Measurements from ENCODE around the gene TCF25.
"Not testable (repeated sequence)": the region's sequence is repeated elsewhere in the genome, so short reads cannot be mapped to it uniquely, and the experiment has no call there.

Gene TCF25

GRCh38 chr16:89921131-89921701, 47.8 kb downstream of the TCF25 start:
- no peak for DNase-seq

GRCh38 chr16:89921702-89922476, 48.5 kb downstream of the TCF25 start:
- DNase-seq: no peak

DNA sequence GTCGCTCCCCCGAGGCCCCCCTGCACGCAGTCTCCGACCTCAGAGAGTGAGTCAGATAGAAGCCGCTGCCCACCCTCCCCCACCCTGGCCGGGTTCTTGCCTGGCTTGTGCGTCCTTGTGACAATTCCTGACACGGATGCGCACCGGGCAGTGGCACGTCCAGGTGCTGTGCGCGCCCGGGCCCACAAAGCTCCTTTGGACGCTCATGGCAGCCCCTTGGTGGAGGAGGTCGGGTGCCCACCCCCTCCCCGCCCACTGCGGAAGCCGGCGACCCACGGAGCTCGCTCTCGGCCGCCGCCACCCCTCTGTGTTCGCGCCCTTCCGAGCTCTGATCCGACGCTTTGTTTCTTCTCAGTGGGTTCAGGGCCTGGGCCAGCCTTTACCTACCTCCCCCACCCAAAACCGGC, 49.1 kb downstream of the TCF25 start:
- DNase-seq: no peak

DNA sequence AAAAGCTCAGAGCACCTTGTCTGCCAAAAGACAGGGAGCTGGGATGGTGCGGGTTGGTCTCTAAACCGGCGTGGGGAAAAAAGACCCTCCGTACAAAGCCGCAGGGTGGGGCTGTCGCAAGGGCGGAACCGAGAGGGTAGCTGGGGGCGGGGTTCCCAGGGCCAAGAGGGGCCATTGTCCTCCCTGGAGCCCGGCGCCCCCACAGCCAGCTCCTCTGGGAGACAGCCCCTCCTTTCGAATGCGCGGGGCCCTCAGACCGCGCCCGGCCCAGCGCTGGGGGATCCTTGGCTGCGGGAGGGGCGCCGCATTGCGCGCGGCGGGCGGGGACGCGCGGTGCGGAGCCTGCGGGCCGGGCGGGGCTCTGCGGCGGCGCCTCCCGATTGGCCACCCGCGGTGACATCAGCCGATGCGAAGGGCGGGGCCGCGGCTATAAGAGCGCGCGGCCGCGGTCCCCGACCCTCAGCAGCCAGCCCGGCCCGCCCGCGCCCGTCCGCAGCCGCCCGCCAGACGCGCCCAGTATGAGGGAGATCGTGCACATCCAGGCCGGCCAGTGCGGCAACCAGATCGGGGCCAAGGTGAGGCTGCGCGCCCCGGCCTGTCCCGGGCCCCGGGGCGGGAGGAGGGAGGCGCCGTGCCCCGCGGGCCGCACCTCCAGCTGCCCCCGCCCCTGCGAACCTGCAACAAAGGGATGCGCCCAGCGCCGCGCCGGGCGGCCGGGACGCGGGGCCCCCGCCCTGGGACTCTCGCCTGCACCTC, 49.7 kb downstream of the TCF25 start, which contains the start of gene TUBB3:
Gene TUBB3 (plus strand): TSS at position 459 of the 756 bp plus-strand sequence. CDS start 60 bp downstream, at position 519.
- DNase-seq: no peak

DNA sequence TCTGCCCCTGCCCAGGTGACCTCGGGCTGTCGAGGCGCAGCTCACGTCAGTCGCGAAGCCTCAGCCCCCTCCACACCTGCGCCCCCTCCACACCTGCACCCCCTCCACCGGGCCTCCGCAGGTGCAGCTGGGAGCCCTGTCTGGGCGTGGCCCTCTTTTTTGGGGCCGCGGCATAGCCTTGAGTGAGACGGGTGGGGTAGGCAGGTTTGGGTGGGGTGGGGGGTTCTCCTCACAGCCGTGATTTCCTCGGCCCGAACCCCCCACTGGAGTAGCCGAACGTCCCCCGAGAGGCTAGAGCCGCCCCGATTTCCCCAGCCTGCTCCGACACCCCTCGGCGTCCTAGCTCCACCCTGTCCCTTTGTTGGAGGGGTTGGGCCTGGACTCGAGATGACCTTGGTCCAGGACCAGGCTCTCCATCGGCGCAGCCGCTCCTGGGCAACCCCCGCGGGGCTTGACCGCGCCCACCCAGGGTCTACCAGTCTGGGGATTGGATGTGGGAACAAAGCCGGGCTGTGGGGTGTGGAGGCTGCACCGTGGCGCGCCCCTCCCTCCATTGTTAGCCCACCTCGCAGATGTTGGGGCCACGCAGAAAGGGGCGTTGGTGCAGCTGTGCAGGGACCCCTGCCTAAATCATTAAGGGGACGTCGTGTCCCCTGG, 50.4 kb downstream of the TCF25 start:
- DNase-seq: no peak

DNA sequence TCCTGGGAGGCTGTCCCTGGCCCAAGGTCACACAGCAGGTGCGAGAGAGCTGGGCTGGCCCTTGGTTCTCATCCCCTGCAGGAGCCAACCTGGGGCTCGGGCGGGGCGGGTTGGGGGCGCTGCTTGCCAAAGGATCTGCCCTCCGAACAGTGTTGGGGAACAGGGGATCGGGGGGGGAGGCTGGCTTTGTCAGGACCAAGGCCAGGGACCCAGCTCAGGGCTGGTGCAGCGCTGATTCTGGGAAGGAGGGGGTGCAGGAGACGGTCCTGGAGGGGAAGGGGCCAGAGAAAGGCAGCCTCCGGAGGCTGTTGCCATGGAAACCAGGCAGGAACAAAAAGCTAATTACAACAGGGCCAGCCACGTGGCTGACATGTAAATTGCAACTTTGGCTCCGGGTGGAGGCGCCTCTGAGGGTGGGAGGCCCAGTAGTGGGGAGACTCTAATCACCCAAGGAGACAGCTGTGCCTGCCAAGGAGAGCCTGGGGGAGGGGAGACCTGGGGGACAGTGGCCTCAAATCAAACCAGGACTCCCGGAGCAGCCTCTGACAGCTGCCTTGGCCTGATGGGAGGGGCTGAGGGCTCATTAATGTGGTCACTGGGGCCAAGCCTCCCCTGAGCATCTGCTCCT, 51.0 kb downstream of the TCF25 start:
- no peak for DNase-seq

DNA sequence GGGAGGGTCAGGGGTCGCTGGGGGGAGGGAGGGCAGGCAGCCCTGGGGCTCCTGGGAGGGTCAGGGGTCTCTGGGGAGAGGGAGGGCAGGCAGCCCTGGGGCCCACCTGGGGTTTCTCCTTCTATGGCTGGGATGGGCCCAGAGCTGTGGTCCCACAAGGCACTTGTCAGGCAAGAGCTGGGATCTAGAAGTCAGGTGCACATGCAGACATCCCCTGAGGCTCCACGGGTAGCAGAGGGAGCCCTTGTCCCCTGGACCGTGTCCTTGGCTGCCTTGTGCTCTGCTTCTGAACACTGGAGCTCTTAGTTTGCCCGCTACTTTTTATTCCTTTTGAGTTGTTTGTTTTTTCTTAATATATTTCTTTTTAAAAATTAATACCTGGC, 51.5 kb downstream of the TCF25 start:
- no peak for DNase-seq

GRCh38 chr16:89925596-89926079, 52.2 kb downstream of the TCF25 start:
- no peak for DNase-seq

DNA sequence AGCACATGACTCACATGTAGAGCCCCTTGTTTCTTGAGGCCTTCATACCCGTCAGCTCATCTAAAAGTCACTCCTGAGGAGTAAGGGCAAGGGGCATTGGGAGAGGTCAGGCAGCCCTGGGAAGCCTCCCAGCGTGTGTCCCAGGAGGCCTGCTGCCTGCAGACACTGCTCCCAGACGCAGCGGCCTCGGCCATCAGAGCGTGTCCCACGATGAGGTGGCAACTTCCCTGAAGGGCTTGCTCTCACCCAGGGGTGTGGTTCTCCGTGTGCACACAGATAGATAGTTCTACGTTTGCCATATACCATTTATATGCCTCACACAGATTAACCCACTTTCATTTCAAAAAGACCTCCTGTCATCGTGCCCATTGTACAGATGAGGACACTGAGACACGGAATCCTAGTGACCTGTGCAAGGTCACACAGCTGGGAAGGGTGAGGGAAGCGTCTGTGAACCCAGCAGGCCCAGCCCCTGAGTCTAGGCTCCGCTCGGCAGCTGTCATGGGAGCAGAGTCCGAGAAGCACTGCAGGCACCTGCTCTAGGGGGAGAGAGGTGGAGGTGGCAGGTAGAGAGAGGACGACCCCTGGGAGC, 58.0 kb downstream of the TCF25 start:
- DNase-seq: no peak

DNA sequence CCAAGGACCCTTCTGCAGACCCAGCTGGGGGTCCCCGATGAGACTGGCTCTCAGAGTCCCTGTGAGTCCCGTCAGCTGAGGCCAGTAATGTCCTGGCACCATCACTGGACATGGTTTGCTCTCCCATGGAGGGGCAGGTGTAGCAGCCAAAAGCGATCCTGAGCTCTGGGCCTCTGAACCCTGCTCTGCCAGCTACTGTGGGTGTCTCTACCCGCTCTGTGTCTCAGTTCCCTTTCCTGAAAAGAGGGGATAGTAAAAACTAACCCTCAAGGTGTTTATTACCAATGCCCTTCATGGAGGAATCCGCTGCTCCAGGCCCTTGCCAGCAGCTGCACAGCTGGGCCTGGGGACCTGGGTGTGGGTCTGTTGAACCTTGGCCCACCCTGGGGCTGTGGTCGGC, 58.6 kb downstream of the TCF25 start:
- no peak for DNase-seq

DNA sequence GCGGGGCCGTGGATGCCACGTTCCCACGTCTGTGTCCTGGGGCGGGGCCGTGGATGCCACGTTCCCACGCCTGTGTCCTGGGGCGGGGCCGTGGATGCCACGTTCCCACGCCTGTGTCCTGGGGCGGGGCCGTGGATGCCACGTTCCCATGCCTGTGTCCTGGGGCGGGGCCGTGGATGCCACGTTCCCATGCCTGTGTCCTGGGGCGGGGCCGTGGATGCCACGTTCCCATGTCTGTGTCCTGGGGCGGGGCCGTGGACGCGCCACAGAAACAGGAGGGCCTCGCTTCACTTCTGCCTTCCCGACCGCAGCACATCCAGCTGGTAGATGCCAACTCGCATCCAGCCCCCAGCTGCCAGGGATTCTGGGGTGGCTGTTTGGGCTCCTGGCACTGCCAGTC, 60.6 kb downstream of the TCF25 start:
- not testable (repeated sequence) for DNase-seq

- no peak for DNase-seq
Observed at GRCh38 chr16:89934611-89935553, 61.5 kb downstream of the TCF25 start.

DNA sequence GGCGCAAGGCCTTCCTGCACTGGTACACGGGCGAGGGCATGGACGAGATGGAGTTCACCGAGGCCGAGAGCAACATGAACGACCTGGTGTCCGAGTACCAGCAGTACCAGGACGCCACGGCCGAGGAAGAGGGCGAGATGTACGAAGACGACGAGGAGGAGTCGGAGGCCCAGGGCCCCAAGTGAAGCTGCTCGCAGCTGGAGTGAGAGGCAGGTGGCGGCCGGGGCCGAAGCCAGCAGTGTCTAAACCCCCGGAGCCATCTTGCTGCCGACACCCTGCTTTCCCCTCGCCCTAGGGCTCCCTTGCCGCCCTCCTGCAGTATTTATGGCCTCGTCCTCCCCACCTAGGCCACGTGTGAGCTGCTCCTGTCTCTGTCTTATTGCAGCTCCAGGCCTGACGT, 62.2 kb downstream of the TCF25 start:
- not testable (repeated sequence) for DNase-seq

- no peak for DNase-seq
Observed at GRCh38 chr16:89936034-89936433, 62.6 kb downstream of the TCF25 start.

GRCh38 chr16:89936508-89936907, 63.1 kb downstream of the TCF25 start:
- no peak for DNase-seq

DNA sequence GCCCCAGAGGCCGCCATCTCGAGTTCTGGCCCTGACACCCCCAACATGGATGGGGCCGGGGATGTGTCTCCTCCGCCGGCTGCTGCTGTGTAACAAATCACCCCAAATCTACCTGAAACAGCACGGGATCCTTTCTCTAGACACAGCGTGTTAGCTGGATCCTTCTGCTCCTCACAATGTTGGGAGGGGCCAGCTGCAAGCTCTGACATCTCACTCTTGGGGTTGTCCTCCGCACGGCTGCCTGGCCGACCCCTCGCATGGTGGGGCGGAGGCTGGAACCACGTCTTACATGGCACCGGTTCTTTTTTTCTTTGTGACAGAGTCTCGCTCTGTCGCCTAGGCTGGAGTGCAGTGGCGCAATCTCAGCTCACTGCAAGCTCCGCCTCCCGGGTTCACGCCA, 63.6 kb downstream of the TCF25 start:
- DNase-seq: no peak

GRCh38 chr16:89938175-89938885, 64.9 kb downstream of the TCF25 start:
- DNase-seq: no peak

GRCh38 chr16:89944773-89945172, 71.4 kb downstream of the TCF25 start:
- DNase-seq: no peak

GRCh38 chr16:89945654-89946053, 72.3 kb downstream of the TCF25 start:
- DNase-seq: no peak

DNA sequence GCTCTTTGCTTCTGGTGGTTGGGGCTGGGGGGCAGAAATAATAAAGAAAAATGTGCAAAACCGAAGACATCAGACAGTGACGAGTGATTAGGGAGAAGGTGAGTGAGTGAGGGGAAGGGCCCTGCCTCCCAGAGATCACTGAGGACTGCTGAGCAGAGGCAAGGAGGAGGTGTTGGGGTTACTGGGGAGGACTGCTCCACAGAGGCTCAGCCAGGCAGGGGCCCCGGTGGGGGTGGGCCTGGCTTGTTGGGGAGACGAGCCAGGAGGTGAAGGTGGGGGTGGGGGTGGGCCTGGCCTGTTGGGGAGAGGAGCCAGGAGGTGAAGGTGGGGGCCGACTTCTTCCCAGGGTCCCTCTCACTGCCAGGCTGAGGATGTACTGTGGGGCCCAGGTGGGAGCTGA, 73.1 kb downstream of the TCF25 start:
- no peak for DNase-seq
